Measurements from ENCODE around the gene PRSS38.
A peak's percentile ranks its signal among the peaks of the same experiment; 100 is the strongest.

PRSS38 gene

GRCh38 chr1:227792216-227793078 lies 23.0 kb upstream of the PRSS38 start (continued):
- TF ChIP-seq ZNF398 (tag by site-specific recombination; IDR thresholded peaks at IDR 0.05) (no peak), ZNF184 (tag by site-specific recombination; IDR thresholded peaks at IDR 0.05) (no peak), ZNF404 (tag by site-specific recombination; IDR thresholded peaks at IDR 0.05) (no peak), ZNF416 (tag by site-specific recombination; IDR thresholded peaks at IDR 0.05) (no peak), ZNF169 (tag by site-specific recombination; IDR thresholded peaks at IDR 0.05) (no peak)

- CTCF ChIA-PET: interaction anchor here (1.2 kb wide), 1 partner anchor 31 kb away, joined by 4 read pairs; no protein-coding TSS in a partner anchor
- Histone ChIP-seq H3K27ac (ENCODE audit: extremely low read depth, low read depth, low read length) (no peak overlapping the region), H3K4me1 (ENCODE audit: control insufficient read depth, insufficient read depth, low read length) (no peaks in the 10 kb centered on the region), H3K9me3 (ENCODE audit: control insufficient read depth, insufficient read depth, low read depth, low read length) (no peaks in the 10 kb centered on the region), H3K4me3 (ENCODE audit: low read depth, low read length) (no peak overlapping the region), H3K36me3 (ENCODE audit: control insufficient read depth in 2 of 2, insufficient read depth in 1 of 2, low read length in 2 of 2) (no peaks in the 10 kb centered on the region)
- POLR2A ChIA-PET: no interaction called here
- TF ChIP-seq ZFP41 (tag by site-specific recombination; IDR thresholded peaks at IDR 0.05; ENCODE audit: borderline replicate concordance): no peak
- peak; percentile 19; the same call in 1 of the 2 replicates for TF ChIP-seq GLIS1 (tag by site-specific recombination; IDR thresholded peaks at IDR 0.05)
- no peak for TF ChIP-seq ZNF48 (tag by site-specific recombination; IDR thresholded peaks at IDR 0.05)
Observed at GRCh38 chr1:227793079-227793947, 22.2 kb upstream of the PRSS38 start.

- Histone ChIP-seq H3K4me1 (ENCODE audit: control insufficient read depth, insufficient read depth, low read length) (no peaks in the 10 kb centered on the region), H3K36me3 (ENCODE audit: control insufficient read depth in 2 of 2, insufficient read depth in 1 of 2, low read length in 2 of 2) (no peaks in the 10 kb centered on the region), H3K4me3 (ENCODE audit: low read depth, low read length) (no peak overlapping the region), H3K9me3 (ENCODE audit: control insufficient read depth, insufficient read depth, low read depth, low read length) (no peaks in the 10 kb centered on the region), H3K27ac (ENCODE audit: extremely low read depth, low read depth, low read length) (no peak overlapping the region)
- ChIA-PET CTCF (interaction anchor here (0.6 to 1.2 kb wide), 2 partner anchors 12 to 32 kb away, joined by 3 to 4 read pairs; no protein-coding TSS in a partner anchor), POLR2A (no interaction called here)
- TF ChIP-seq EGR2 (tag by site-specific recombination; IDR thresholded peaks at IDR 0.05; ENCODE audit: low read depth): peak; percentile 90
- TF ChIP-seq ZXDB (tag by site-specific recombination; IDR thresholded peaks at IDR 0.05): 0 out of 2 replicates have a peak, but pooled peaks have one; percentile 14
- TF ChIP-seq PATZ1 (tag by site-specific recombination; IDR thresholded peaks at IDR 0.05): peak; percentile 80
- peak; percentile 100 for TF ChIP-seq ZIC2 (tag by site-specific recombination; IDR thresholded peaks at IDR 0.05)
- TF ChIP-seq ZNF692 (tag by site-specific recombination; IDR thresholded peaks at IDR 0.05): peak; percentile 77
- peak; percentile 25; the same call in 1 of the 2 replicates for TF ChIP-seq REST (tag by site-specific recombination; IDR thresholded peaks at IDR 0.05)
- TF ChIP-seq ZBTB6 (tag by site-specific recombination; IDR thresholded peaks at IDR 0.05): no peak
- no peak for TF ChIP-seq ZNF248 (tag by site-specific recombination; IDR thresholded peaks at IDR 0.05)
Observed at GRCh38 chr1:227793948-227794816, 21.3 kb upstream of the PRSS38 start.
